GM19452 (cell line): ENCODE data around the gene COL16A1.

Source experiments
- ATAC-seq: cut with Tn5 transposase; IDR thresholded peaks from one replicate; pipeline ENCODE4 v1.9.1; 2021; ENCODE audit not compliant: unreplicated experiment

The COL16A1 gene

DNA sequence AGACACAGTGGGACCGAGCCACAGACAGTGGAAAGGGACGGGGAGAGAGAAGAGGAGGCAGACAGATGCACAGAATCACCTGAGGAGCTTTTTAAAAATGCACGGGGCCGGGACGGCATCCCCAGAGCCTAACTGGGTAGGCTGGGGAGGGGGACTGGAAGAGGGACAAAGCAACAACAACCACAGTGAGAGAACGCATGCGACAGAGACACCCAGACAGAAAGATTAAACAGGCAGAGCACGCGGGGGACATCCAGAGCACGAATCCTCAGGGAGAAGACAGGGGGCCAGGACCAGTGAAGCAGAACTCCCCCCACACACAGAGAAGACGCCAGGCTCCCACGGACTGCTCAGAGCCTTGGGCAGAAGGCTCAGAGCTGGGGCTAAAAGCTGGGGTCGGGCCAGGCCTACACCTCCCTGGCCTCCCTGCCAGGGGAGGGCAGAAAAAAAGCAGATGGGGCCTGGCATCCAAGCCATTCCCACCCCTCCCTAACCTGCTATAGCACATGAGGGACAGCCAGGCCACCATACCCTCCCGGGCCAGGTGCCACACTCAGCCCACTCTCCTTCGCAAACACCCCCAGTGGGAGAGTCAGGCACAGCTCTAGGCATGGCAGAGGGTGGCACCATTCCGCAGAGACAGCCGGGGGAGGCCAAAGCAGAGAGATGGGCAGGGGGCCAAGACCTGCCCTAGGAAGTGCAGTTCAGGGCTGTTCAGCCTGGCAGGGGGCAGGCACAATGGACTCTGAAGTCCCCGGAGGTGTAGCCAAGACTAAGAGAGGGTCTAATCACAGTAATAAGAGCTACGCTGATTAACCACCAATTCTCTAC lies 29.8 kb upstream of the COL16A1 start:
- ATAC-seq, result no peak

DNA sequence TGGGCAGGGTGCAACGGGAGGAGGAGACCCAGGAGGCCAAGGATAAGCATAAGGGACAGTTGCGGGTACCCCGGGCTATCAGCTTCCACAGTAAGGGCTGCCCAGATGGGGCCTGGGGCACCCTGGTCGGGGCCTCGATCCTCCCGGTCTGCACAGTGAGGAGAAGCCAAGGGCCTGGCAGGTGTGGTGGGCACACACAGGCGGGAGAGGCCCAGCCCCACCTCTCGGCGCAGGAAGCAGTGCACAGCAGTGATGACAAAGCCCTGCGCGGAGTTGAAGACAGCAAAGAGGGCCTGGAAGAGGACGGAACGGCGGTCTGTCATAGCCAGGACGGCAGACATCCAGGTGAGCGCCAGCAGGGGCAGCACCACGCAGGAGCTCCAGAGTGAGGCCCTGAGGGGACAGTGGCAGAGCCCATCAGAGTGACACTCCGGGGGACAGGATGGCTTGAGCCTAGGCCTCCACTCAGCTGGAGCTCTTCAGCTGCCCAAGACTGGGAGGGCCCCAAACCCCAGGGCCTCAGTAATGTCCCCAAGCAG lies 29.0 kb upstream of the COL16A1 start:
- ATAC-seq, result no peak

DNA sequence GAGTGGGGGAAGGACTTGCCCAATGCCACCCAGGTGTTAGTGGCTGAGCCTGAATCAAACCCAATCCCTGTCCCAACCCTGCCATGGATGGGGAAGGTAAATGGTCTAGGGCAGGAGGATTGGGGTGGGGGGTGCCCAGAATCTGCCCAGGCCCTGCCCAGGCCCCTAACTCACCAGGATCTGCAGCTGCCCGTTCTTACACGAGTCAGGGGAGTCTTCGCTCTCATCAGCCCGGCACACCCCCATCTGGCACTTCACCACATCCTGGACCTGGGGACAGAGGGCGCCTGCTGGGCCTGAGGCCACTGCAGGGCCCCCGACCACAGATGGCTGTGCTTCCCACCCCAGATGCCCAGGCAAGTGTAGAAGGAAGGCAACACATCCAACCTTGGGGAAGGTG lies 28.5 kb upstream of the COL16A1 start:
- no peak for ATAC-seq

DNA sequence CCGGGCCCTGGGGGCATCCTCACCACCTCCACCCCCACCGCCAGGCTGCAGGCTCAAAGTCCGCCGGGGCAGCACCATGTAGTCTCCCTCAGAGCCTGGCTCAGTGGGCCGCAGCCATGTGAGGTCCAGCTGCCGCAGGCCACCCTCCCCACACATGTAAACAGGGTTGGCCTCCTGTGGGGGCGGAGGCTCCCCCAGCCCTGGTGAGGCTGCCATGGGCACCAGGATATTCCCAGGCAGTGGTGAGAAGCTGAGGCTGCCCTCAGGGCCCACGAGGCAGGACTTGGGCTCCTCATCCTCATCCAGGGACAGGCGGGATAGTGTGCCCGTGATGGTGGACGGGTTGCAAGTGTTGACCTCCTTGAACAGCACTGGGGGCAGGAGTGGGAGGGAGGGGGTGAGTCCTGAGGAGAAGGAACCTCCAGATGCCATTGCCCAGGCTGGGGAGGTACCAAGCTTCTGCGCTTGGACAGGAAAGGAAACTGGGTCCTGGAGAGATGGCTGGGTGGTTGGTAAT lies 27.3 kb upstream of the COL16A1 start:
- ATAC-seq, result no peak

DNA sequence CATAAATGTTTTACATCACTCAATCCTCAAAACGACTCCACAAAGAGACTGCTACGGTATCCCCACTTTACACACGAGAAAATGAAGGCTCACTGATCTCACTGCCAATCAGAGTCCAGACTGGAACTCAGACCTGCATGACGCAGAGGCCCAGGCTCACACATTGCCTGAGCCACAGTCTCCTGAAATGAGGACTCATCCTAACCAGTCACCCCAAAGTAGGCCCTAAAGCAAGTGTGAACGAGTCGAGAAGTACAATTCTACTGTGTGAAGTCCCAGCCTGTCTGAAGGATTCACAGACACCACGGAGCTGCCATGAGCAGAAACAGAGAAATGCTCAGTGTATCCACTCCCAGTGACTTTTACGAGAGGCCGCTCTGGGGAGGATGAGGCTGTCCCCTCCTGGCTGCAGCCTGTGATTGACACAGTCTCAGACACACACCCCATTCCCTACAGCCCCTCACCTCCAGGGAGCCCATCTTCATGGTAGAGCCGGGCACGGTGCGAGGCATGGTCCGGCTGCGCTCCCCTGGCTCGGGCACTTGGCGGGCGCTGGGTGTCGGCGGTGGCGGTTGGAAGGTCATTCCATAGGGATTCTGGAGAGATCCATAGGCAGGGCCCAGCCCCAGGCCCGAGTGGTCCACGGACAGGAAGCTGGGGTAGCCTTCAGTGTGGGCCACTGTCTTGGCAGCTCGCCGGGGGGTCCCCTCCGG lies 26.7 kb upstream of the COL16A1 start:
- no peak for ATAC-seq

DNA sequence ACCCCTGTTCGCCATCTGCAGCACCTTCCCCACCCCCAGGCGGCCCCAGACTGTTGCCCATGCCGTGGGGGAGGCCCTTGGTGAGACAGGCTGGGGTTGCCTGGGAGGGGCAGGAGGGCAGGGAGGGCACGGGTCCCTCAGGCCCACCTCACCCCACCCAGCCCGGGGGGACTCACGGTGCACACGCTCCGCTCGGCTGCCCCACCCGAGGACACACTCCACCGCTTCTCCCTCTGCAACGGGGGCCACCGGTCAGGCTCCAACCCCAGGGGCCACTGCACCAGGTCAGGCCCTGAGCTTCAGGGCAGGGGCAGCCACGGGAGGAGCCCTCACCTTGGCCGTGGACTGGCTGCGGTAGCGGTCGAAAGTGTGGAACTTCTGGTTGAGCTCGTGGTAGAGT lies 24.0 kb upstream of the COL16A1 start:
- ATAC-seq, result no peak

DNA sequence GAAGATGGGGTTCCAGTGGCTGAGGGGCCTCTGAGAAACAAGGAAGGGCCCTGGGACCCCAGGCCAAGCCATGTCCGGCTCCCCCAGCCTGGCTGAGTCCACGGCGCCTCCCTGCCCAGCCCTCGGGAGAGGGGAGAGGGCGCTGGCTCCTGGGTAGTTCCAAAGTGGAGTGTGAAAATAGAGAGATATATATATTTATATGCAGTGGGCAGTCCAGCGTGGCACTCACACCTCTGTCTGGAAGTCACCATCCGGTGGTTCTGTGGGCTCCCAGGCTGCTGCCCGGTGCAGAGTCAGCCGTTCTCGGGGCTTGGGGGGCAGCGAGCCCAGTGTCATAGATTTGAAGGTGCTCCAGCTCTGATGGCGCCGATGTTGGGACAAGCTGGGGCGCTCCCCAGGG lies 23.4 kb upstream of the COL16A1 start:
- ATAC-seq, result no peak

DNA sequence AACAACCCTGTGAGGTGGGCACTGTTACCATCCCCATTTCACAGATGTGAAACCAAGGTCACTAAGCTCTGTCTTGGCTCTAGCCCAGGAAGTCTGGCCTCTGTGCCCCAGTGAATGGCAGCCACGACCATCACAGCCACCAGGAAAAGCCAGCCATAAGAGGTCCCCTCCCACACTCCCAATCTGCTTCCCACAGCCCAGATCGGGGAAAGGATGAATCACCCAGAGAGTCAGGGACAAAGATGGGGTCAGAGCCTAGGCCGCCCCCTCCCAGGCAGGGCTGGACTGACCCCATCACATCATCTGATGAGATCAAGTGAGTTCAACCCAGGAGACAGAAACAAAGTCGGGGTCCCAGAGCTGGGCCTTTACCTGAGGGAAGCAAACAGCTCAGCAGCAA lies 22.9 kb upstream of the COL16A1 start:
- ATAC-seq, result no peak

DNA sequence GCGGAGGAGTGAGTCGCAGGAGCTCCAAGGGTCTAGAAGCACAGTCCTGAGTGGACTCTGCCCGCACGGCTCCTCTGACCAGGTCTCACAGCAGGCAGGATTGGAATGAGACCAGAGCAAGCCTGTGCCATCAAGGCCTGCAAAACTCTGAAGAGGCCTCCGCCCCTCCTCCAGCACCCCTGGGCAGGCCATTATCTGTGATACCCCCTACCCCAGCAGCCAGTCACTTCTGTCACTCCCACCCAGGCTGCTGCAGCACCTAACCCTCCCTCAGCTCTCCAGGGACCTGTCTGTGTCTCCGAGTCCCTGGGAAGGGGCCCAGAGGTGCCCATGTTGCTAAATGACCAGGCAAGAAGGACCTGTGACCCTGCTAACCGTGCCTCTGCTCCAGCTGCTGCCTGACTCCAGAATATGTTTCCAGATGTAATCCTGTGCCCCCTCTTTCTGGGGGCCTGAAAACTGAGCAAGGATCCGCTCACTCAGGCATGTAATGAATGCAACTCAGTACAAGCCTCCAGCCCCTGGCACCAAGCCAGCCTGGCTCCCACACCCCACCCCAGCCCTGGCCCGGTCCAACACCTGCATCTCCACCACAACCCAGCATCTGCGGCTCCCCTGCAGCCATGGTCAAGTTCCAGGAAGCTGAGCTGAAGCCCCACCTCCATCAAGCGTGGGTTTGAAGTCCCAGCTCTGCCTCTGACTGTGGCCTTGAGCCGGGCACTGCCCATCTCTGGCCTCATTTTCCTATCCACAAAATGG lies 22.1 kb upstream of the COL16A1 start:
- ATAC-seq, result no peak

DNA sequence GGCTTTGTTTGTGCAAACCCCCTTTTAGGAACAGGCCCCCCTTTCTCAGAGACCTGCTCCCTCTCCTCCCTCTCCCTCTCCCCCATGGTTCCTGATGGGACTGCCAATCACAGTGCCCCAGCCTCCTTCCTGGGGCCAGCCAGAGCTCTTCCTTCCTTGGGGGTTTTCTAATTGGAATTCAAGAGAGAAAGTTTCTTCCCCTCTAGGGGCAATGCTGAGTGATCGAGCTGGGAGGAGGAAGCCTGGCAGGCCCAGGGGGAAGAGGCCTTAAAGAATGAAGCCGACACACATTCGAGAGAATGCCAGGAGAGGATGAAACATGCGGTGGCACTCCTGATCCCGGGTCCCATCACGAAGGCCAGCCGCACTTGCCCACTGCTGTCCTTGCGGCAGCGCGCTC lies 21.3 kb upstream of the COL16A1 start:
- no peak for ATAC-seq

DNA sequence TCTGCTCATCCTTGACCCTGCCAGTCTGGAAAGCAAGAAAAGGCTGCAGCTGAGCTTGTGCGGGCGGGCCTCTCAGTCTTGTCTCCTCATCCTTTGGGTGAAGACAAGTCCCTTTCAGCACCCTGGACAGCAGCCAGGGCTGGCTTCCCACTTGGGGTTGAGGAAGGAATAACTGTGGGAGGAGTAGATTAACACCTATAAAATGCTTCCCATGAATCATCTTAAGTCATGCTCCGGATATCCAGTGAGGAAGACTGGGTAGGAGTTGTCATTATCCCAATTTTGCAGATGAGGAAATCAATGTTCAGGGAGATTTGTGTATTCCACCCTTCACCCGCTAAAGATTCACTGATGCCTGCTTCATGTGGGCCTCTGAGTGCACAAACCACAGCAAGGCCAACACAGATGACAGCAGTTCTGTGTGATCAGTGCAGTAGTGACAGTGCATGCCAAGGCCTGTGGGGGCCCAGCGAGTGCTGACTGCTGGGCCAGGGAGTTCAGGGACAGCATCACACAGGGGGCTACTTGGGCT lies 20.1 kb upstream of the COL16A1 start:
- ATAC-seq, result no peak

DNA sequence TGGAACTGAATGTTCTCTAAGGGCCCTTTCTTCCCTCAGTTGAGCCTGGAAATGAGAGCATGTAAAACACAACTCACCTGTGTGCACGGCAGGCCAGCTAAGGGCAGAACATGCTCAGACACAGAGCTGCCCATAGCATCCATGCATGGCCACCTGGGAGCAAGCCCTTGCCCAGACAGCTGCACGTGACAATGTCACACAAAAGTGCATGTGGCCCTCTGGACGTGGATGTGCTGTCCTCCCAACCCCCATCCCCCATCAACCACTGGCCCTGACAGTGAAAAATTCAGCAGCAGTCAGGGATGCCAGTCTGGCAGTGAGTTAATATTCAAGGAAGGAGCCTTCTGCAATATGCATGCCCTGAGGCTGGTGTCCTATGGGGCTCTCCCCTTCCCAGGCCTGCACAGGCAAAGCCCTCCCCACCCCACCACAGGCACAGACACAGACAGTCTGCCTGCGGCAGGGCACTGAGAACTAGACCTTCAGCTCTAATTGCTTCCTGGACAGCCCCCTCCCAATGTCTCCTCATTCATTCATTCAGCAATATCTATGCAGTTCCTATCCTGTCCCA lies 14.6 kb upstream of the COL16A1 start:
- no peak for ATAC-seq

DNA sequence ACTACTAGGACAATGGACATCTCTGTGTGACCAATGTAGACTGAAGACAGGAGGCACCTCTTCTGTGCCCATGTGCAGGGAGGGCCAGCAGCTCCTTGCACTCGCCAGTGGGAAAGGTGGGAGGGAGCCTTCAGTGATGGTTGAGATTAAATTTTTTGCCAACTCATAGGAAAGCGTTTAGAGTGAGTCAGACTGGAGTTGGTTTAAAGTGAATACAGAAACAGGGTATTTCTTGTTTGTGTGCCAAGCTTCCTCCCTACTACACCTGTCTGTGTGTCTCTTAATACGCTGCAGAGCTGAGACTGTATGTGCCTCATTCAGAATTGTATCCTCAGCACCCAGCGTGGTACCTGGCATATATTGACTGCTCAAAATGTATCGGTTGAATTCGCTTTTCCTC lies 13.5 kb upstream of the COL16A1 start:
- no peak for ATAC-seq

DNA sequence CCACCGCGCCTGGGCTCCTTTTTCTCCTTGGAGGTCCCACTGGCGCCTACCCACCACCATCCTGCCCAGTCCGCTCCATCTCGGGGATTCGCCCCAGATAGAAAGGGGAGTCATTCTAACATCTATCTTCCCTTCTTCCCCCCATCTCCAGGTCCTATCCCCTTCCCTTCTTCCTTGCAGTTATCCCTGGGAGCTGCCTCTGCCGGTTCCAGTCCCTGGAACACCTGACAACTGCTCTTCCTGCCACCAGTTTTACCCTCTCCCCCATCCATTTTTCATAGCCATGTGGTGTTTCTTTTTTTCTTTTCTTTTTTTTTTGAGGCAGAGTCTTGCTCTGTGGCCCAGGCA lies 12.0 kb upstream of the COL16A1 start:
- no peak for ATAC-seq

DNA sequence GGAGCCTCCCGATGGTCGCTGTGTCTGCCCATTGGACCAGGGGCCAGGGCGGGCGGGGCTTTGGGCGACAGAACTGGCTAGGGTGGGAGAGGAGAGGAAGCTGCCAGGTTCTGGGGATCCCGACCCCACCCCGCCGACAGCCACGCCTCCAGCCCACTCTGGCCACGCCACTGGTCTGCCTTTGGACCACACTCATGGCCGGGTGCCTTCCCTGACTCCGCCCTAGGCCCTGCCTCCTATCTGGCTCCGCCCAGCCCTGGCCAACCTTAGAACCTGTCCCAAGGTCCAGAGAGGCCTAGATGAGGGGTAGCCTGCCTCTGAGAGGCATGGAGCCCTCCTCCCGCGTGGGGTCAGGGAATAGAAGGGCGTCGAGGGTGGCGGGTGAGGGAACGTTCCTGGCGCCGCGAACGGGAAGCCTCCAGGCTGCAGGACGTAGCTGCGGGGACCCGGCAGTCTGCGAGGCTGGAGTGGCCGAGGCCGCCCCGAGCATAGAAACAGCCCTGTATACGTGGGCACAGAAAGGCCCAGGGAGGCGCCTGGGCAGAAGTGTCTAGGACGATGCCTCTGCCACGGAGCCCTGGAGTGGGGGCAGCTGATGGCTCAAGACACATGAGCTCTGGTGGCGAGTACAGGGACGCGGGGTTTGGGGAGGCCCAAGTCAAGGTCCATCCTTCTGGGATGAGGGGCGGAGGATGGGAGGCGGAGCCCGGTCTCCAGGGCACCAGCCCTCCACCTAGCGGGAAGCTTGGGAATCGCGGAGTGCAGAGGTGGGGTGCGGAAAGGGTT lies 11.5 kb upstream of the COL16A1 start:
- no peak for ATAC-seq

DNA sequence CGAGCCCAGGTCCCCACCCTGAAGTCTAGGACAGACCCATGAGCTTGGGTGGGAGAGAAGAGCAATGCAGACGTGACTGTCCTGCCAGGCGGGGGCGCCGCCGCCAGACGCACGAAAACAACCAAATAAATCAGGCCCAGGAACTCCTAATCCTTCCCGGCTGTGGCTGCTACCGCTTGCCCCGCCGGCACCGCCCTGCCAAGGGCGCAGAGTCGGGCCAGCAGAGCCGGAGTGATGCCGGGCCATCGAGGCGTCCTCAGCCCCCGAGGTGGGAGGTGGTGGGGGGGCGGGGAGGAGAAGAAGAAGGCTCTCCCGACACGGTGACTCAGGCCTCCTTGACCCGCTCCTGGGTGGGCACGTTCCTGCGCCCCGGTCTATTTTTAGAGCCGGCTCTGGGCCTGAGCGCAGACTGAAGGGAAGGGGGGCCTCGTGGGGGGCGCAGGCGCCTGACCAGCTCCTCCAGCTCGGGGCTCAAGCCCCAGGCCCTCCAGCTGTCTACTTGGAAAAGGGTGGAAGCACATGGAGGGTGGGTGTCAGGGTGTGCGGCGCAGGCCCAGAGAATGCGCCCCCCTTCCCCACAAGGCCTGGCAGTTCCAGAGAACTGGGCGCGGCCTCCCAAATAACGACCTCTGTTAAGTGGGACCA lies 10.7 kb upstream of the COL16A1 start:
- no peak for ATAC-seq

DNA sequence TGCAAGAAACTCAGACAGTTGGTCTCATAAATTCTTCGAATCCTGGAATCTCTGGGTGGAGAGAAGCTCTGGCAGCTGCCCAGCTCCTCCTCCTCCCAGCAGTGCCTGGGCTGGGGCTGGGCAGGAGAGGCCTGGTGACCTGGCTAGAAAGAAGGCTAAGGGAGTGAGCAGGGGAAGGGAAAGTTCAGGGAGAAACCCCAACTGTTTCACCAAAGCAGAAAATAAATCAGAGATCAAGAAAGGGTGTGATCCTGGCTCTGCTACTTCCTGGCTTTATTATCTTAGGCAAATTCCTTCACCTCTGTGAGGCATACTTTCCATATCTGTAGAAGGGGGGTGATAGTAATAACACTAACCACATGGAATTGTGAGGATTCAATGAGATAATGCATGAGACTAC lies 8.8 kb upstream of the COL16A1 start:
- ATAC-seq, result no peak

DNA sequence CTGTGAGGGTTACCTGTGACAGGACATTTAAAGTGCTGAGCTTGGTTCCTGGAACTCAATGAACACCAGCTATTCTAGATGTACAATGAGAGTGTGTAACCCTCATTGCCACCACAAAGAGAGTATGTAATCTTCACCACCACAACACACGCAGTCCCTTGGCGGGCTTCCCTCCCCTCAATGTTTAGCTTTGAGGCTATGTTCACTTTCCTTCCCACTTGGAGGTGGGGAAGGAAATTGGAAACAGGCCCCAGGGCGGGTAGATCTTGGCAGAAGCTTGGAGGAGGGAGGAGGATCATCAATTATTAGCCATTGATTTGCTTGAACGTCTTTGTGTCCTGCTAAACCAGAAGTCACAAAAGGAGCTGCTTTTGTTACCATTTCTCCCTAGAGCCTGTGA lies 8.3 kb upstream of the COL16A1 start:
- ATAC-seq, result no peak

DNA sequence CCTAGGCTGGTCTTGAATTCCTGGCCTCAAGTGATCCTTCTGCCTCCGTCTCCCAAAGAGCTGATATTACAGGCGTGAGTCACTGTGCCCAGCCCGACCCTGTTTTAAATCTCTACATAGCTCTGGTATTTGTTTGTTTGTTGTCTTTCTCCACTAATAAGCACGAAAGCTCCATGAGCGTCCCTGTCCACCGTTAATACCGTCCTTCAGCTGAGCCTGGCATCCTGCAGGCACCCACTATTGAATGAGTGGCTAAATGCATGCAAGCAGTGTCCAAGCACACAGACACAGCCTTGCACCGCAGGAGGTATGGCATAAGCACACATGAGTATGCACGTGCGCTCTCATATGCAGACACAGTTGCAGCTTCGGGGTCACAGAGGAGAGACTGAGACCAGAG lies 4.5 kb upstream of the COL16A1 start:
- ATAC-seq, result no peak

DNA sequence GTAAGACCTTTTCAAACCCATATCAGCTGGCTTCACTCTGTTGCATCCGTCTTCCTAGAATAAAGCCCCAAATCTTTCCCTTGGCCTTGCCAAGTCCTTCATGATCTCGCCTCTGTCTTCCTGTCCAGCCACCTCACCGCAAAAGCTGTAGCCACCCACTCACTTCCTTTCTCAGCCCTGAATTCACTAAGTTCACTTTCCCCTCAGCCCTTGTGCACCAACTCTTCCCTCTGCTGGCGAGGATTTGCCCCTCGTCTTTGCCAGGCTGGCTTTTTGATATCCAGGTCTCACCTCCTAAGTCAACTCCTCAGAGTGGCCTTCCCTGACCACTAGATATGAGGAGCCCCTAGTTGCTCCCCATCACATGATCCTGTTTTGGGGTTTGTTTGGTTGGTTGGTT lies 3.9 kb upstream of the COL16A1 start:
- ATAC-seq, result no peak
